ENCODE data around the gene SCNN1G. TPM values are rescaled to one million over a fixed set of nuclear protein-coding genes. Genes with fewer than 3 reads are reported as not detected.

SCNN1G gene
- total and polyA plus RNA-seq, 9 of the 15 experiments (the other 6 are each of a cell fraction or from before 2014, with no cell fraction given), result not detected

- TF ChIP-seq ZMIZ1 (IDR thresholded peaks at IDR 0.05; ENCODE audit: low read depth in 2 of 2, low read length in 2 of 2) (no peak), ZNF717 (CRISPR knock-in tag; IDR thresholded peaks at IDR 0.05) (no peak), NR1H2 (CRISPR knock-in tag; IDR thresholded peaks at IDR 0.05) (no peak), ZNF785 (CRISPR knock-in tag; IDR thresholded peaks at IDR 0.05) (no peak), CBFB (CRISPR knock-in tag; IDR thresholded peaks at IDR 0.05) (no peak), BMI1 (IDR thresholded peaks at IDR 0.05; ENCODE audit: low read length) (no peak), ZNF644 (tag; IDR thresholded peaks at IDR 0.05; ENCODE audit: low read depth) (0 out of 2 replicates have a peak, but pooled peaks have one; percentile 4), SIN3A (IDR thresholded peaks at IDR 0.05; ENCODE audit: borderline replicate concordance in 2 of 2, control insufficient read depth in 1 of 2, low read depth in 2 of 2, low read length in 2 of 2) (peak; percentile 17 to 63; a peak in 2 of 4 replicates), ZNF407 (IDR thresholded peaks at IDR 0.05; ENCODE audit: low read depth) (no peak), NRF1 (conservative IDR thresholded peaks at IDR 0.05 in 1 of 2, IDR thresholded peaks at IDR 0.05 in 1 of 2) (peak; percentile 51 to 64; a peak in 3 of 4 replicates), HDGF (IDR thresholded peaks at IDR 0.05) (no peak), ZNF184 (CRISPR knock-in tag; IDR thresholded peaks at IDR 0.05) (no peak)
Observed at GRCh38 chr16:23148513-23149266, 33.9 kb upstream of the SCNN1G start (continued).
